ENCODE data around the gene YWHAB. TPM values are rescaled to one million over a fixed set of nuclear protein-coding genes. Genes with fewer than 3 reads are reported as not detected.

Gene YWHAB
- total RNA-seq, 2 donors from 2014 or later = 183 to 193 TPM

- no peak for DNase-seq
- no peak overlapping the region for H3K9ac ChIP-seq (ENCODE audit: extremely low read depth, low read length, poor library complexity, severe bottlenecking)
- H3K4me1 ChIP-seq (ENCODE audit: control insufficient read depth, insufficient read depth, low read length) = peaks cover 15% of the 10 kb centered on the region
- H3K27me3 ChIP-seq (ENCODE audit: control insufficient read depth, insufficient read depth, low read length, poor library complexity, severe bottlenecking) = no peaks in the 10 kb centered on the region
- H3K36me3 ChIP-seq (ENCODE audit: control insufficient read depth, insufficient read depth, low read length) = peaks cover 59% of the 10 kb centered on the region
- TF ChIP-seq CTCF (conservative IDR thresholded peaks at IDR 0.05) = no peak
- peaks cover 65% of the 10 kb centered on the region for H3K36me3 Mint-ChIP-seq (ENCODE audit: low read depth)
- H3K4me3 Mint-ChIP-seq = no peak overlapping the region
- peaks cover 46% of the 10 kb centered on the region for H3K4me1 Mint-ChIP-seq
- H3K27me3 Mint-ChIP-seq (ENCODE audit: insufficient read depth) = no peaks in the 10 kb centered on the region
- no peak overlapping the region for H3K27ac Mint-ChIP-seq
- no peaks in the 10 kb centered on the region for H3K9me3 Mint-ChIP-seq
- no peak overlapping the region for H3K4me3 ChIP-seq (ENCODE audit: low read length)
- H3K27ac ChIP-seq (ENCODE audit: low read depth, low read length) = no peak overlapping the region
- WGBS, 2 experiments (ENCODE audit: insufficient coverage in 1 of 2, insufficient read length in 1 of 2) = 95 to 96% methylated on average over 3 of the region's 3 CpGs
- no peaks in the 10 kb centered on the region for H3K9me3 ChIP-seq (ENCODE audit: control insufficient read depth, low read length)
Measured at GRCh38 chr20:44956410-44956809, 70.9 kb downstream of the YWHAB start.

Other genes starting within 250 kb of the YWHAB start
- gene ADA, start 234.0 kb upstream of the YWHAB start, total RNA-seq = 10 to 100 TPM; 12.8 to 15.9 TPM
- not detected for gene CCN5, start 170.3 kb upstream of the YWHAB start, total RNA-seq
- under 1 TPM; 0.15 to 0.22 TPM for gene KCNK15, start 139.8 kb upstream of the YWHAB start, total RNA-seq
- gene RIMS4, start 75.2 kb upstream of the YWHAB start, total RNA-seq = 10 to 100 TPM in 1 of 2 donors, 1 to 10 TPM in 1; 4.3 to 13.0 TPM
- gene PABPC1L, start 24.4 kb downstream of the YWHAB start, total RNA-seq = 100 to 1,000 TPM; 129 to 142 TPM
- 10 to 100 TPM; 43.6 to 43.9 TPM for gene TOMM34, start 74.7 kb downstream of the YWHAB start, total RNA-seq
- gene STK4, start 80.8 kb downstream of the YWHAB start, total RNA-seq = 10 to 100 TPM; 29.2 to 33.1 TPM
- 1 to 10 TPM in 1 of 2 donors, under 1 TPM in 1; 0.18 to 1.5 TPM for gene KCNS1, start 215.4 kb downstream of the YWHAB start, total RNA-seq
- gene WFDC5, start 229.5 kb downstream of the YWHAB start, total RNA-seq = not detected
- not detected for gene WFDC12, start 238.8 kb downstream of the YWHAB start, total RNA-seq

Data from endodermal cell (in vitro differentiated cells).